WTC11 (cell line): ENCODE results near the gene WFDC9.

Source experiments
- FOXP1 ChIP-seq: sonication (generic); formaldehyde crosslinking; IDR thresholded peaks from 2 replicates; pipeline ENCODE4 v1.8.0; 2022; ENCODE audit warnings: missing genetic modification reagents, mild to moderate bottlenecking, moderate library complexity, borderline replicate concordance
- SMAD4 ChIP-seq: sonication (generic); formaldehyde crosslinking; IDR thresholded peaks from 2 replicates; pipeline ENCODE4 v1.8.0; 2022; ENCODE audit warnings: mild to moderate bottlenecking, missing genetic modification reagents
- TF ChIP-seq, protein P1 (sequence below): fragments of 250-450 bp; sonication (Bioruptor Pico); IDR thresholded peaks from 2 replicates; pipeline ENCODE4 v2.1.2; 2022; ENCODE audit warnings: mild to moderate bottlenecking, moderate library complexity
- TF ChIP-seq, protein P2 (sequence below): fragments of 200-600 bp; IDR thresholded peaks from 2 replicates; pipeline ENCODE4 v1.8.0; 2022; ENCODE audit warnings: antibody characterized with exemption

DNA sequence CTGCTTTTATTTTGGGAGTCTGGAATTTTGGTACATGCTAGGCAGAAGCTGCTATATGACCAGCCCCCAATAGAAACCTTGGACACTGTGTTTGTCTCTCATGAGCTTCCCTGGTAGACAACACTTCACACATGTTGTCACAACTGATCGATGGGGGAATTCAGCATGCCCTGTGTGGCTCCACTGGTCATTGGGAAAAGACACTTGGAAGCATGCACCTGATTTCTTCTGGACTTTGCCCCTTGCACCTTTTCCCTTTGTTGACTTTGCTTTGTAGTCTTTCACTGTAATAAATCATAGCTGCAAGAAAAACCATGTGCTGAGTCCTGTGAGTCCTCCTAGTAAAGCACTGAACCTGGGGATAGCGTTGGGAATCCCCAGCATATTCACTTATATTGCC, 9.5 kb downstream of the WFDC9 start:
- TF ChIP-seq FOXP1 (no peak), SMAD4 (CRISPR knock-in tag) (no peak)
- TF ChIP-seq, protein P1, sequence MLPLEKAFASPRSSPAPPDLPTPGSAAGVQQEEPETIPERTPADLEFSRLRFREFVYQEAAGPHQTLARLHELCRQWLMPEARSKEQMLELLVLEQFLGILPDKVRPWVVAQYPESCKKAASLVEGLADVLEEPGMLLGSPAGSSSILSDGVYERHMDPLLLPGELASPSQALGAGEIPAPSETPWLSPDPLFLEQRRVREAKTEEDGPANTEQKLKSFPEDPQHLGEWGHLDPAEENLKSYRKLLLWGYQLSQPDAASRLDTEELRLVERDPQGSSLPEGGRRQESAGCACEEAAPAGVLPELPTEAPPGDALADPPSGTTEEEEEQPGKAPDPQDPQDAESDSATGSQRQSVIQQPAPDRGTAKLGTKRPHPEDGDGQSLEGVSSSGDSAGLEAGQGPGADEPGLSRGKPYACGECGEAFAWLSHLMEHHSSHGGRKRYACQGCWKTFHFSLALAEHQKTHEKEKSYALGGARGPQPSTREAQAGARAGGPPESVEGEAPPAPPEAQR (CRISPR knock-in tag) = no peak
- TF ChIP-seq, protein P2, sequence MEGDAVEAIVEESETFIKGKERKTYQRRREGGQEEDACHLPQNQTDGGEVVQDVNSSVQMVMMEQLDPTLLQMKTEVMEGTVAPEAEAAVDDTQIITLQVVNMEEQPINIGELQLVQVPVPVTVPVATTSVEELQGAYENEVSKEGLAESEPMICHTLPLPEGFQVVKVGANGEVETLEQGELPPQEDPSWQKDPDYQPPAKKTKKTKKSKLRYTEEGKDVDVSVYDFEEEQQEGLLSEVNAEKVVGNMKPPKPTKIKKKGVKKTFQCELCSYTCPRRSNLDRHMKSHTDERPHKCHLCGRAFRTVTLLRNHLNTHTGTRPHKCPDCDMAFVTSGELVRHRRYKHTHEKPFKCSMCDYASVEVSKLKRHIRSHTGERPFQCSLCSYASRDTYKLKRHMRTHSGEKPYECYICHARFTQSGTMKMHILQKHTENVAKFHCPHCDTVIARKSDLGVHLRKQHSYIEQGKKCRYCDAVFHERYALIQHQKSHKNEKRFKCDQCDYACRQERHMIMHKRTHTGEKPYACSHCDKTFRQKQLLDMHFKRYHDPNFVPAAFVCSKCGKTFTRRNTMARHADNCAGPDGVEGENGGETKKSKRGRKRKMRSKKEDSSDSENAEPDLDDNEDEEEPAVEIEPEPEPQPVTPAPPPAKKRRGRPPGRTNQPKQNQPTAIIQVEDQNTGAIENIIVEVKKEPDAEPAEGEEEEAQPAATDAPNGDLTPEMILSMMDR = no peak
